Panc1 (cell line): ENCODE data around the gene FYB2. TPM values are rescaled to one million over a fixed set of nuclear protein-coding genes. Genes with fewer than 3 reads are reported as not detected.

Experiments
- ATAC-seq: fragments of 200-7000 bp; cut with Tn5 transposase; 2 replicates; pipeline ENCODE4 v1.9.1; 2020; ENCODE audit warnings: mild to moderate bottlenecking, moderate library complexity
- BruUV-seq: library from RNA; stranded (reverse); fragments of 400-500 nt; replicated peaks from 2 replicates; lab custom pipeline; 2021; lab: Mats Ljungman, UMichigan
- CTCF ChIA-PET: fragments of 300-600 bp; sonication (Branson Sonifier 250); formaldehyde crosslinking; loops from one replicate; lab custom pipeline; 2022; ENCODE audit warnings: antibody characterized with exemption; lab: Charles Lee
- POLR2A ChIA-PET: fragments of 300-600 bp; sonication (Branson Sonifier 250); formaldehyde crosslinking; loops from one replicate; lab custom pipeline; 2022; ENCODE audit warnings: antibody characterized with exemption; lab: Charles Lee
- DNase-seq: peaks from one replicate; pipeline ENCODE4 v3.0.0-alpha.2; 2010; ENCODE audit warnings: low read depth, low spot score
- H3K27ac ChIP-seq: 2 replicates; pipeline ENCODE4 v1.5.1; 2011; ENCODE audit warnings: mild to moderate bottlenecking, low read length, inconsistent platforms
- H3K27me3 ChIP-seq: fragments of 200-500 bp; sonication (Bioruptor generic); 2 replicates; pipeline ENCODE4 v1.6.0; 2014; ENCODE audit warnings: low read length, inconsistent platforms; ENCODE audit not compliant: control insufficient read depth, insufficient read depth
- H3K36me3 ChIP-seq: fragments of 200-500 bp; sonication (Bioruptor generic); 2 replicates; pipeline ENCODE4 v1.5.1; 2014; ENCODE audit warnings: inconsistent platforms, mild to moderate bottlenecking, low read length, moderate library complexity; ENCODE audit not compliant: control insufficient read depth, insufficient read depth
- H3K4me1 ChIP-seq: 2 replicates; pipeline ENCODE4 v1.5.1; 2011; ENCODE audit warnings: inconsistent platforms, mild to moderate bottlenecking, low read length, moderate library complexity; ENCODE audit not compliant: control insufficient read depth, insufficient read depth
- H3K4me3 ChIP-seq, 2 experiments: 2 replicates each; pipeline ENCODE4 v1.5.1; 2011 to 2012; ENCODE audit warnings: low read depth in 2 of 2, low read length in 2 of 2, mild to moderate bottlenecking in 2 of 2, inconsistent platforms in 1 of 2, moderate library complexity in 1 of 2
- H3K9me3 ChIP-seq: fragments of 200-500 bp; sonication (Bioruptor generic); 2 replicates; pipeline ENCODE4 v1.5.1; 2014; ENCODE audit warnings: low read depth, mild to moderate bottlenecking, inconsistent platforms, low read length, moderate library complexity; ENCODE audit not compliant: control insufficient read depth, insufficient read depth
- POLR2AphosphoS5 ChIP-seq: IDR thresholded peaks from 2 replicates; pipeline ENCODE4 v1.6.1; 2012; ENCODE audit warnings: mild to moderate bottlenecking, low read depth, low read length, moderate library complexity
- REST ChIP-seq, 2 experiments: IDR thresholded peaks; 2 replicates each; pipeline ENCODE4 v1.6.1; 2011 to 2012; ENCODE audit warnings: low read depth in 2 of 2, control low read depth in 1 of 2, low read length in 1 of 2, mild to moderate bottlenecking in 1 of 2, moderate library complexity in 1 of 2; ENCODE audit not compliant: insufficient read depth in 1 of 2
- SIN3A ChIP-seq: IDR thresholded peaks from 2 replicates; pipeline ENCODE4 v1.6.1; 2012; ENCODE audit warnings: low read depth, mild to moderate bottlenecking, low read length, moderate library complexity, borderline replicate concordance; ENCODE audit not compliant: insufficient read depth
- TCF7L2 ChIP-seq: IDR thresholded peaks from 2 replicates; pipeline ENCODE4 v1.6.1; 2011; ENCODE audit warnings: mild to moderate bottlenecking, low read depth, low read length, inconsistent platforms
- in situ Hi-C: cut with HindIII; loops from 2 replicates; pipeline ENCODE4 v1.10.0; 2016; ENCODE audit warnings: low sequenced_read_pairs, low pct_unique_long_range_greater_than_20kb
- intact Hi-C: fragments of 100-400 bp; cut with micrococcal nuclease; formaldehyde crosslinking; loops from one replicate; pipeline ENCODE4 v1.10.0; 2022; ENCODE audit not compliant: unreplicated experiment
- total RNA-seq: library from RNA; stranded (reverse); gene quantifications from one replicate; pipeline ENCODE4 v1.2.1, GENCODE V29; 2021; ENCODE audit not compliant: unreplicated experiment
- TF ChIP-seq, protein P1 (sequence below): fragments of 450-650 bp; IDR thresholded peaks from 2 replicates; pipeline ENCODE4 v1.5.1; 2017; ENCODE audit warnings: mild to moderate bottlenecking

FYB2 gene
- total RNA-seq, 1 experiment from 2014 or later, result 0.49 TPM

DNA sequence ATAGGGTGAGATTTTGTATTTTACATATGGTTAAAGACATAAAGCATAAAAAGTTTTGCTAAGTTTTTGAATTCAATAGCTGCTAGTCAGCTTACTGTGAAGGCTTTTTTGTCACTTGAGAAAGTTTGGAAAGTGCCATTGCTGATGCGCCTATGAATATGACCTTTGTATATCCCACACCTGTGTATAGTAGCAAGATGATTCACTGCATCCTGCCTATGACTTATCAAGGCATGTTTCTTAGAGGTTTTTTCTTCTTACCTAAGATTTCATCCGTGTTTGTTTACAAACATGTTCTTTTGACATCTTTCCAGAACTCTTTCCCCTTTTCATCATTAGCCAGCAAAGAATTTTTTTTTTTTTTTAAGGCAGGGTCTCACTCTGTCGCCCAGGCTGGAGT, 122.5 kb downstream of the FYB2 start:
- CTCF ChIA-PET, result no interaction called here
- Histone ChIP-seq H3K36me3 (no peaks in the 10 kb centered on the region; the same call in 1 of the 2 replicates), H3K27ac (no peak overlapping the region), H3K27me3 (no peaks in the 10 kb centered on the region), H3K4me3 (no peak overlapping the region), H3K9me3 (peaks cover 8% of the 10 kb centered on the region; the same call in 1 of the 2 replicates), H3K4me1 (no peaks in the 10 kb centered on the region)
- ATAC-seq, result no peak
- in situ Hi-C loops, result no loop called here
- no peak for DNase-seq
- intact Hi-C loops, result no loop called here
- BruUV-seq, result no TSS peak
- TF ChIP-seq SIN3A (no peak), POLR2AphosphoS5 (no peak), REST (IDR thresholded peaks at IDR 0.05; ENCODE audit: insufficient read depth in 1 of 2, low read depth in 2 of 2, low read length in 1 of 2) (no peak), TCF7L2 (no peak)
- TF ChIP-seq, protein P1, sequence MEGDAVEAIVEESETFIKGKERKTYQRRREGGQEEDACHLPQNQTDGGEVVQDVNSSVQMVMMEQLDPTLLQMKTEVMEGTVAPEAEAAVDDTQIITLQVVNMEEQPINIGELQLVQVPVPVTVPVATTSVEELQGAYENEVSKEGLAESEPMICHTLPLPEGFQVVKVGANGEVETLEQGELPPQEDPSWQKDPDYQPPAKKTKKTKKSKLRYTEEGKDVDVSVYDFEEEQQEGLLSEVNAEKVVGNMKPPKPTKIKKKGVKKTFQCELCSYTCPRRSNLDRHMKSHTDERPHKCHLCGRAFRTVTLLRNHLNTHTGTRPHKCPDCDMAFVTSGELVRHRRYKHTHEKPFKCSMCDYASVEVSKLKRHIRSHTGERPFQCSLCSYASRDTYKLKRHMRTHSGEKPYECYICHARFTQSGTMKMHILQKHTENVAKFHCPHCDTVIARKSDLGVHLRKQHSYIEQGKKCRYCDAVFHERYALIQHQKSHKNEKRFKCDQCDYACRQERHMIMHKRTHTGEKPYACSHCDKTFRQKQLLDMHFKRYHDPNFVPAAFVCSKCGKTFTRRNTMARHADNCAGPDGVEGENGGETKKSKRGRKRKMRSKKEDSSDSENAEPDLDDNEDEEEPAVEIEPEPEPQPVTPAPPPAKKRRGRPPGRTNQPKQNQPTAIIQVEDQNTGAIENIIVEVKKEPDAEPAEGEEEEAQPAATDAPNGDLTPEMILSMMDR, result no peak
- POLR2A ChIA-PET, result no interaction called here

DNA sequence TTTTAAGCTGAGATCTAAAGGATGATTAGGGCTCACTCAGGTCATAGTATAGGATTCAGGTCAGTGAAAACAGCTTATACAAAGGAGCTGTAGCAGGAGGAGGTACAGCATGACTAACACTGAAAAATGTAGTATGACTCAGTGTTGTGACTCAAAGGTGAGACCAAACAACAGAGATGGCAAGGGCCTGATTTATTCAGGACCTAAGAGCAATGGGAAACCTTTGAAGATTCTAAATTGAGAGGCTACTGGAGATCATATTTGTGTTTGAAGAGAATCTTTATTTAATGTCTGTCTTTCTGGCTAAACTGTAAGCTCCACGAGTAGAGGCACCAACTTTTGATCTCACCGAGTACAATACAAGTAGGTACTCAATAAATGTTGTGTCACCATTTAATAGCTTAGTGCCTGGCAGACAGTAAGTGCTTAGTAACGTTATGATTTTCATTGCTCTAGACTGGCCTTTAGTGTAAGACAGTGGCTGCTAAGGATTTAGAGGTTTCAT, 130.6 kb downstream of the FYB2 start:
- Histone ChIP-seq H3K4me1 (peaks cover 18% of the 10 kb centered on the region), H3K27ac (peak overlapping the region; percentile 94), H3K27me3 (no peaks in the 10 kb centered on the region), H3K4me3 (peak overlapping the region in 1 of 2 experiments; percentile 21; a peak in 2 of 4 replicates), H3K36me3 (no peaks in the 10 kb centered on the region), H3K9me3 (no peaks in the 10 kb centered on the region)
- intact Hi-C loops (loop anchor here (5.0 kb wide), 1 partner anchor 46 kb away; no protein-coding TSS in a partner anchor), in situ Hi-C loops (no loop called here)
- ChIA-PET CTCF (interaction anchor here (0.7 to 1.2 kb wide), 2 partner anchors 23 to 115 kb away, joined by 3 to 4 read pairs; no protein-coding TSS in a partner anchor), POLR2A (interaction anchor here (0.7 kb wide), 1 partner anchor 29 kb away, joined by 3 read pairs; no protein-coding TSS in a partner anchor)
- TF ChIP-seq POLR2AphosphoS5 (peak; percentile 72), REST (IDR thresholded peaks at IDR 0.05; ENCODE audit: insufficient read depth in 1 of 2, low read depth in 2 of 2, low read length in 1 of 2) (no peak), TCF7L2 (peak; percentile 98), SIN3A (no peak)
- TF ChIP-seq, protein P1, result no peak
- DNase-seq (peak; percentile 98), ATAC-seq (peak; percentile 100)
- no TSS peak for BruUV-seq
